ENCODE results near the gene C1QTNF8.

Gene C1QTNF8

DNA sequence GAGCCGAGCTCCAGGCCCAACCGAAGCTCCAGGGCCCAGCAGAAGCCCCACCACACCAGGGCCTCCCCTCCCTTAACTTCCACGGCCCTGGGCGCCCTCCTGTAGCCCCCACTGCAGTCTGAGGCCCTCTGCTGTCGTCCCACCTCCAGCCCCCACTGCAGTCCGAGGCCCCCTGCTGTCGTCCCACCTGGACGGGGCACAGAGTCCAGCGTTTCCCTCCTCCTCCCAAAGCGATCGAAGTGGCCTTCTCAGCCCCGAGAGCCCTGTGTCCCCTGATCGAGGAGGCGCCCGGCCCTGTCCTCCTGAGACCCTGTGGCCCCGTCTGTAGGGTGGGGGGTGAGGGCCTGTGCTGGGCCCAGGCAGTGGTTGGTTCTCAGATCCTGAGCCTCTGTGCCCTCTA lies 31.1 kb upstream of the C1QTNF8 start:
- no peak for DNase-seq

GRCh38 chr16:1126586-1126985 lies 30.5 kb upstream of the C1QTNF8 start:
- no peak for DNase-seq

GRCh38 chr16:1126044-1126443 lies 30.0 kb upstream of the C1QTNF8 start:
- DNase-seq: no peak

GRCh38 chr16:1125471-1125870 lies 29.4 kb upstream of the C1QTNF8 start:
- no peak for DNase-seq

GRCh38 chr16:1124795-1125194 lies 28.8 kb upstream of the C1QTNF8 start:
- DNase-seq: no peak

DNA sequence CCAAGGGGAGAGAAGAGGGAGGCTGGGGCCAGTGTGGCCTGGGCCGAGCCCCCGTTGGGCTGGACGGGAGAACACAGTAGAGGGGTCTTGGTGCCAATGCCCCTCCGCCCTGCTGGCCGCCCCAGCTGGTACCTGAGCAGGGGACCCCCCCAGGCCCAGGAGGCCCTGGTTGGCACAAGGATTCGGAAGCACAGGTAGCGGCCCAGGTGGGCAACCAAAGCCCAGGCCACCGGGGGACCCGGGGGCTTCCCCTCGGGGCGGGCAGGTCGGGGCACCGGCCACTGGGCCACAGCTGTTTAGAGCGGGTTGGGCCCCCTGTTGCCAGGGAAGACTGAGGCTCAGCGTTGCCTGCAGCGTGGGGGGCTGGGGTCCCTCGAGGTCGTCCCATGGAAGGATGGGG lies 28.2 kb upstream of the C1QTNF8 start:
- no peak for DNase-seq

- DNase-seq: no peak
These were observed 27.6 kb upstream of the C1QTNF8 start for GRCh38 chr16:1123525-1124230.

DNA sequence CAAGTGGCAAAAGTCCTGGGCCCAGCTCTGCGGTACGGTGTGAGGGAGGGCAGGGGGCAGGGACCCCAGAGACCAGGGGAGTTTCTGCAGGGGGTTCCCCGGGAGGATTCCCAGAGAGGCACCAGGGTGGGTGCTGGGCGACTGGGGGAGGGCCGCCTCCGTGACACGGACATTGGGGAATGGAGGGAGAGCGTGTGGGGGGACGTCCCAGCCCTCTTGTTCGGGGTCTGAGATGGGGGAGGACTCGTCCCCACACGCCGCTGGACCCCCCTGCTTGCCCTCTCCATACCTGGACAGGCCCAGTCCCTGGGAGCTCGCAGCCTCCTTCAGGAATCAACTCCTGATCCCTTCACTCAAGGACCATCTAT lies 26.3 kb upstream of the C1QTNF8 start:
- DNase-seq: no peak

GRCh38 chr16:1121601-1122397 lies 25.8 kb upstream of the C1QTNF8 start:
- no peak for DNase-seq

DNA sequence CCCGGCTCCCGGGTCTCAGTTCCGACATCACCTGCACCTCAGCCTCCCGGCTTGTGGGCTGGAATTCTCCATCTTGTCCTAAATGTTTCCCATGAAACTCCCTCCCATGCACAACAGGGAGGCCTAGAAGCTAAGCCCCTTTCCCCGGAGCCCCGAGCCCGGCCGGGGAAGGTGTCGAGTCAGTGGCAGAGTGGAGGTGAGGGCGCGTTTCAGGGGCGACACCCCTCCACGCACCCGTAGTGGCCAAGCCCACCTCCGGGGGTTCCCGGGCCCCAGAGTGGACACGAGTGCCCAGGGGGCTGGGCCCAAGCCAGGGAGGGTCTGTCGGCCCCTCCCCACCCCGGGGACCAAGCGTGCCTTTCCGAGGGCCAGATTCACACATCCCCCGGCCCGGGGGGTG lies 25.0 kb upstream of the C1QTNF8 start:
- DNase-seq: no peak

DNA sequence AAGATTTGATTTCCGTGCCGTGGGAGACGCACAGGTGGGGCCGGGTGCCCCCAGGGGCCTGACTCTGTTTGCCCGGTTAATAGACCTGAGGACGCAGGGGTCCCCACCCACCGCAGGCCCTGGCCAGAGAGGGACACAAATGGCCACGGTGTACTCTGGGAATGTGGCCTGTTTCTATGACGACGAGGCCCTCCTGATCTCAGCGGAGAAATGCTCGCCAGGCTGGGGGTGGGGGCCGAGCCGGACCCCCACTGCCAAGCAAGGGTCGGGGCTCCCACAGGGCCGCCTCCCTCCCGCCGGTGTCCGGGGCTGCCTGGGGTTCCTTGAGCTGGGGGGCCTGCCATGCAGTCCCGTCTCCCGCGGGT lies 24.5 kb upstream of the C1QTNF8 start:
- DNase-seq: no peak

- no peak for DNase-seq
These were observed 23.9 kb upstream of the C1QTNF8 start for GRCh38 chr16:1119766-1120576.

DNA sequence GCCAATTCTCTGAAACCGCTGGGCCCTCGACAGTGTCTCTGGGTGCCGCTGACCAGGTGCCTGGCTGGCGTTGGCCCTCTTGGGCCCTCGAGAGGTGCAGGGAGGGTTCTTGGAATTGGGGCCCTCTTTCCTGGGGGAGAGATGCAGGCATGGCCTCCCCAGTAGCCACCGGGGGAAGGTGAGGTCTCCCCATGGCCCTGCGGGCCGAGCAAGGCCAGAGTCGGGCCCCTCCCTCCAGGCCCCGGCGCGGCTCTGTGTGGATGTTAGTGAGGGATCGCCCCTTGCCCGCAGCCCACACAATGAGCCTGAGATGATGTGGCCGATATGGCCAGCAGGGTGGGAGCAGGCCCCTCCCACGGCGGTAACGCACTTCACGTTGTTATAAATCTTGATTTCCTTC lies 23.1 kb upstream of the C1QTNF8 start:
- no peak for DNase-seq

- no peak for DNase-seq
These were observed 21.9 kb upstream of the C1QTNF8 start for GRCh38 chr16:1117926-1118325.

DNA sequence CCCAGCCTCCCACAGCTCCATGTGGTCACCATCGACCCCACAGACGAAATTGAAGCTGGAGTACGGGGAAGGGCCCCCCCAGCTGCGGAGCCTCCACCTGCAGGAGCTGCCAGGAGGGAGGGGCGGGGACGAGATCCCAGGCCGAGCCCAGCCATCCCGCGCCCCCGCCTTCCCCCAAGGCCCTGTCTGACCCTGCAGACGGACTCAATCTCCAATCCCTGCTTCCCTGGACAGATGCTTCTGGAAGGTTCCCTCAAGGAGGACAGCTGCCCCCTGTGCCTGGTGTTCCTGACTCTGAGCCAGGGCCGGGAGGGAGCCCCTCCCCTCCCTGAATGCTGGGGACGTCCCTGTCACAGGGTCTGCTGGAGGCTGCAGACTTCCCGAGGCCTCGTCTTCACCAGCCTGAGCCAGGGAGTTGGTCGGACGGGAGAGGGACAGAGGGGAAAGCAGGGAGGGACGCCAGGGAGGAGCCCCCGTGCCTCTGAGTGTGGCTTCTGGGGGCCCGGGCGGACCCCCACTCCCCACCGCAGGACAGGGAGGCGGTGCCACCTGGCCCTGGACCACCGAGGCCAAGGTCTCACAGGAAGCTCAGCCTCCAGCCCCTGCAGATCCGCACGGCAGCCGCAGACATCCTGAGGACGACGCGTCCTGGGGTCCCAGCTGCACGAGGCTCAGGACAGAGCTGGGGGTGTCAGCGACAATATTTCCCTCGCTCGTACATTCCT lies 21.3 kb upstream of the C1QTNF8 start:
- DNase-seq: no peak

- DNase-seq: no peak
These were observed 20.6 kb upstream of the C1QTNF8 start for GRCh38 chr16:1116693-1117077.

GRCh38 chr16:1113889-1114526 lies 18.0 kb upstream of the C1QTNF8 start:
- DNase-seq: no peak

- DNase-seq: no peak
These were observed 17.4 kb upstream of the C1QTNF8 start for GRCh38 chr16:1113489-1113888.

DNA sequence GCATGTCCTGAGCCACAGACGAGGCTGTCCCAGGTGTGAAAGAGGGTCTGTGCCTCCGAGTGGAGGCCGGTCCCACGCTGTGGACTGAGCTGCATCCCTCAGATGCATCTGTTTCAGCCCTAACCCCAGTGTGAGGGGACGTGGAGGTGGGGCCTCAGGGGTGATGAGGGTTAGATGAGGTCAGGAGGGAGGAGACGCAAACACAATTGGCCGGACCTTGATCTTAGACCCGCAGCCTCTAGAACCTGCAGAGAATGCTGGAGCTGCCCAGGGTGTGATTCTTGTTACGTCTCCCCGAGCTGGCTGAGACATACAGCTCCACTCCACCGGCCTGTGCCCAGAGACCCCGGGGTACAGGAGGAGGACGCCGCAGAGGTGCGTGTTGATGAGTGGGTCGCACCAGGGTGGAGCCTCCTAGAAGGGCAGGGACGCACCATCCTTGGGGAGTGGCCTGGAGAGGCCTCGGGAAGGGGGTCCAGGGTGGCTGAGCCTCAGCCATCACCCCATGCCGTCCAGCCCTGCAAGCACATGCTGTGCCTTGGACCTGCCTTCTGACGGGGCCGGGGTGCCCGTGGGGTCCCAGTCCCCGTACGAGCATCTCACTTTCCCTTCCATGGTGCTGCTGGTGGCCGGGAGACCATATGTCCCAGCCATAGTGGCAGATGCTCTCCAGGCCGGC lies 16.6 kb upstream of the C1QTNF8 start:
- no peak for DNase-seq

GRCh38 chr16:1109648-1110047 lies 13.6 kb upstream of the C1QTNF8 start:
- DNase-seq: no peak

DNA sequence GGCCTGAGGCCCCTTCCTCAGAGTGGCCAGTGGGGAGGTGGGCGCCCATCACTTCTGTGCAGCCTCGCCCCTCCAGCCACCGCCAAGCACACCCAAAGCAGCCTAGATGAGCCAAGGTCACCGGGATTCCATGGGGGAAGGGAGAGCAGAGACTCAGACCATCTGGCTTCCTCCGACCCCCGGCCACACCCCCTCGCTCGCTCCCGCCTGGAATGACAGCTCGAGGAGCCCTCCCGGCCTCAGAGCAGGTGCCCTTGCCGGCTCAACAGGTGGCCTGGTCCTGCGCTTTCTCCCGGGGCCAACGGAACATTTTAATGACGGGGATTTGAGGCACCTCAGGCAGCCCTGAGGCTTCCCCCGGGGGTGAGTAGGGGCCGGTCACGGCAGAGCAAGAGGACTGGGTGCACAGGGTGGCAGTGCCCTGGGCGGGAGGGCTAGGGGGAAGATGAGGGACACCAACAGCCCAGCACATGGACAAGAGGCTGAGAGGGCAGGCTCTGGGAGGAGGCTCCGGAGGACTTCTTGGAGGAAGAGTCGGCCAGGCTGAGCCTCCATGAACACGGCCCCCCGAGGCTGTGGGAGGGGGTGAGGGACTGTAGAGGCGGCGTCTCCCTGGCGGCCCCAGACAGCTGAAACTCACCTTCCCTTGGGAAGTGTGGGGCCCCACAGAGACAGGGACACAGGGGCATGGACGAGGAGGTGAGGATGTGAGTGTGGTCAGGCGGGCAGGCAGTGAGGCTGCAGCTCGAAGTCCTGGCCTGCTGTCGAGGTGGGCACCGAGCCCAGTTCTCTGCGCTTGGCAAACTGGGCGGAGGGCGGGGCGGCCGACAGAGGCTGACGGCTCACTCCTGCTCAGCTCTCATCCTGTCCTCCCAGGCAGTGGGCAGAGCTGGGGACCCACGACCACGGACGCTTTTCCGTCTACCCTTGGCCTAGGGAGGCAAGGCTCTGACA lies 12.5 kb upstream of the C1QTNF8 start:
- DNase-seq: no peak
